ENCODE data around the gene INPP5B. TPM values are rescaled to one million over a fixed set of nuclear protein-coding genes. Genes with fewer than 3 reads are reported as not detected.

Gene INPP5B
- total RNA-seq, 1 experiment from 2014 or later: 18.8 TPM

DNA sequence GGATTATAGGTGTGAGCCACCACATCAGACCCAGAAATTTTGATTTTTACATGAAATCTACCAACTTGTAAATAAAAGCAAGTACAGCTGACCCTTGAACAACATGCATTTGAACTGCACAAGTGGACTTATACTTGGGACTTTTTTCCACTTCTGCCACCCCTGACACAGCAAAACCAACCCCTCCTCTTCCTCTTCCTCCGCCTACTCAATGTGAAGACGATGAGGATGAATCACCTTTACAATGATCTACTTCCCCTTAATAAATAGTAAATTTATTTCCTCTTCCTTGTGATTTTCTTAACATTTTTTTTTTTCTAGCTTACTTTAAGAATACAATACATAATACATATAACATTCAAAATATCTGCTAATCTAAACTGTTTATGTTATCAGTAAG lies 121.3 kb downstream of the INPP5B start:
- Mint-ChIP-seq H3K27ac (ENCODE audit: unreplicated experiment) (no peak overlapping the region), H3K9me3 (ENCODE audit: unreplicated experiment) (no peaks in the 10 kb centered on the region)
- CTCF ChIA-PET: no interaction called here

DNA sequence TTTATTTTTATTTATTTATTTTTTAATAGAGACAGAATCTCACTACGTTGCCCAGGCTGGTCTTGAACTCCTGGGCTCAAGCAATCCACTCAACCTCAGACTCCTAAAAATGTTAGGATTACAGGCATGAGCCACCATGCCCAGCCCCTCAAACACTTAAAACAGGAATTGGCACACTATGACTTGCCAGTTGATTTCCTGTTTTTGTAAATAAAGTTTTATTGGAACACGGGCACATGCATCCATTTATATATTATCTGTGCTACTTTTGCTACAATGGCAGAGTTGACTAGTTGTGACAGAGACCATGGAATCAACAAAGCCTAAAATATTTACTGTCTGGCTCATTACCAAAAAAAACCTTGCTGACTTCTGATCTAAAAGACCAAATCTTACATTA lies 122.9 kb downstream of the INPP5B start:
- POLR2A ChIA-PET: no interaction called here
- Histone ChIP-seq H3K4me1 (no peaks in the 10 kb centered on the region), H3K4me3 (ENCODE audit: low read depth, low read length) (no peak overlapping the region), H3K27me3 (replicated peaks; ENCODE audit: control insufficient read depth, insufficient read depth, low read length) (no peaks in the 10 kb centered on the region), H3K9me3 (no peaks in the 10 kb centered on the region), H3K36me3 (ENCODE audit: control insufficient read depth, insufficient read depth, low read length) (no peaks in the 10 kb centered on the region)
- no peak overlapping the region for H3K27ac Mint-ChIP-seq (ENCODE audit: unreplicated experiment)
- no peaks in the 10 kb centered on the region for H3K9me3 Mint-ChIP-seq (ENCODE audit: unreplicated experiment)
- CTCF ChIA-PET: no interaction called here
- no peak for DNase-seq
- no peaks in the 10 kb centered on the region for H3K4me1 Mint-ChIP-seq (ENCODE audit: low read depth, unreplicated experiment)
- no peak overlapping the region for H3K4me3 Mint-ChIP-seq (ENCODE audit: unreplicated experiment)
- intact Hi-C loops (cut with micrococcal nuclease; ENCODE audit: unreplicated experiment): no loop called here
- H3K27me3 Mint-ChIP-seq (ENCODE audit: insufficient read depth, unreplicated experiment): no peaks in the 10 kb centered on the region
- peaks cover 13% of the 10 kb centered on the region for H3K36me3 Mint-ChIP-seq (ENCODE audit: insufficient read depth, unreplicated experiment)
- no TSS peak for BruUV-seq (replicated peaks)
- TF ChIP-seq, protein P1, sequence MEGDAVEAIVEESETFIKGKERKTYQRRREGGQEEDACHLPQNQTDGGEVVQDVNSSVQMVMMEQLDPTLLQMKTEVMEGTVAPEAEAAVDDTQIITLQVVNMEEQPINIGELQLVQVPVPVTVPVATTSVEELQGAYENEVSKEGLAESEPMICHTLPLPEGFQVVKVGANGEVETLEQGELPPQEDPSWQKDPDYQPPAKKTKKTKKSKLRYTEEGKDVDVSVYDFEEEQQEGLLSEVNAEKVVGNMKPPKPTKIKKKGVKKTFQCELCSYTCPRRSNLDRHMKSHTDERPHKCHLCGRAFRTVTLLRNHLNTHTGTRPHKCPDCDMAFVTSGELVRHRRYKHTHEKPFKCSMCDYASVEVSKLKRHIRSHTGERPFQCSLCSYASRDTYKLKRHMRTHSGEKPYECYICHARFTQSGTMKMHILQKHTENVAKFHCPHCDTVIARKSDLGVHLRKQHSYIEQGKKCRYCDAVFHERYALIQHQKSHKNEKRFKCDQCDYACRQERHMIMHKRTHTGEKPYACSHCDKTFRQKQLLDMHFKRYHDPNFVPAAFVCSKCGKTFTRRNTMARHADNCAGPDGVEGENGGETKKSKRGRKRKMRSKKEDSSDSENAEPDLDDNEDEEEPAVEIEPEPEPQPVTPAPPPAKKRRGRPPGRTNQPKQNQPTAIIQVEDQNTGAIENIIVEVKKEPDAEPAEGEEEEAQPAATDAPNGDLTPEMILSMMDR (IDR thresholded peaks at IDR 0.05; ENCODE audit: insufficient read depth in 1 of 2, low read depth in 1 of 2, low read length in 1 of 2, severe bottlenecking in 1 of 2, unreplicated experiment in 1 of 2): no peak

More for the DNA sequence above, 121.3 kb downstream of the INPP5B start:
- H3K9me3 ChIP-seq: no peaks in the 10 kb centered on the region
- H3K4me1 ChIP-seq: no peaks in the 10 kb centered on the region
- no peak for DNase-seq
- H3K4me1 Mint-ChIP-seq (ENCODE audit: low read depth, unreplicated experiment): no peaks in the 10 kb centered on the region
- peaks cover 9% of the 10 kb centered on the region for H3K36me3 Mint-ChIP-seq (ENCODE audit: insufficient read depth, unreplicated experiment)
- H3K27me3 Mint-ChIP-seq (ENCODE audit: insufficient read depth, unreplicated experiment): no peaks in the 10 kb centered on the region
- no peaks in the 10 kb centered on the region for H3K27me3 ChIP-seq (replicated peaks; ENCODE audit: control insufficient read depth, insufficient read depth, low read length)
- H3K36me3 ChIP-seq (ENCODE audit: control insufficient read depth, insufficient read depth, low read length): no peaks in the 10 kb centered on the region
- no TSS peak for BruUV-seq (replicated peaks)
- H3K4me3 Mint-ChIP-seq (ENCODE audit: unreplicated experiment): no peak overlapping the region
- intact Hi-C loops (cut with micrococcal nuclease; ENCODE audit: unreplicated experiment): no loop called here
- H3K4me3 ChIP-seq (ENCODE audit: low read depth, low read length): no peak overlapping the region
- TF ChIP-seq, protein P1 (IDR thresholded peaks at IDR 0.05; ENCODE audit: insufficient read depth in 1 of 2, low read depth in 1 of 2, low read length in 1 of 2, severe bottlenecking in 1 of 2, unreplicated experiment in 1 of 2): no peak
- POLR2A ChIA-PET: no interaction called here

DNA sequence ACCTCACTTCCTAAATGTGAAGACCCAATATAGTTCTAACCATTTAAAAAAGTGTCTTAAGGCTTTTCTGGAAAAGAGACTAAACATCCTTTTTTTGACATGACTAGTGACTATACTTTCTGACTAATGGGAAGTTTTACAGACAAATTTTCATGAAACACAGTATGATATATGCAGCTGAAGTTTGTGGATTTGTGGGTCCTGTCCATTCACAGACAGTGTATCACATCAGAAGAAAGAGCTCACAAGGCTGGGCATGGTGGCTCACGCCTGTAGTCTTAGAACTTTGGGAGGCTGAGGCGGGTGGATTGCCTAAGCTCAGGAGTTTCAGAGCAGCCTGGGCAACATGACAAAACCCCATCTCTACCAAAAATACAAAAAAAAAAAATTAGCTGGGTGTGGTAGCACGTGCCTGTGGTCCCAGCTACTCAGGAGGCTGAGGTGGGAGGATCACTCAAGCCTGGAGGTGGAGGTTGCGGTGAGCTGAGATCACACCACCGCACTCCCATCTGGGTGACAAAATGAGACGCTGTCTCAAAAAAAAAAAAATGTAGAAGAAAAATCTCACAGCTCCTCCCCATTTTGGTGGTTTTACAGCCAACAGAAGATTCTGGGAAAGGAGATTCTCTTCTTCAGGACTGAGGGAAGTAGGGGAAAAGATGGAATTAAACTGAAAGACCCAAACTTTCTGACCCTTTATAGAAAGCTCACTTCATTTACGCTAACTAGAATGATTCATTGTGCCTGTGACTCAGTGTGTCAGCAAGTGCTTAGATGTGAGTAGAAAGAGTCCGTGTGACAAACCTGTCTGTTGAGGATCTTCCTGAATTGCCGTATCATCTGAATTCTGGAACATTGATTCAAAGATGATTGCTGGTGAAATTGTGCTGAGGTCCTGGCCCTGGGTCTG lies 123.7 kb downstream of the INPP5B start:
- TF ChIP-seq, protein P1 (IDR thresholded peaks at IDR 0.05; ENCODE audit: insufficient read depth in 1 of 2, low read depth in 1 of 2, low read length in 1 of 2, severe bottlenecking in 1 of 2, unreplicated experiment in 1 of 2): no peak
- Histone ChIP-seq H3K4me1 (no peaks in the 10 kb centered on the region), H3K4me3 (ENCODE audit: low read depth, low read length) (no peak overlapping the region), H3K27me3 (replicated peaks; ENCODE audit: control insufficient read depth, insufficient read depth, low read length) (no peaks in the 10 kb centered on the region), H3K9me3 (no peaks in the 10 kb centered on the region), H3K36me3 (ENCODE audit: control insufficient read depth, insufficient read depth, low read length) (no peaks in the 10 kb centered on the region)
- H3K4me1 Mint-ChIP-seq (ENCODE audit: low read depth, unreplicated experiment): no peaks in the 10 kb centered on the region
- no peaks in the 10 kb centered on the region for H3K27me3 Mint-ChIP-seq (ENCODE audit: insufficient read depth, unreplicated experiment)
- no peak for DNase-seq
- peaks cover 17% of the 10 kb centered on the region for H3K36me3 Mint-ChIP-seq (ENCODE audit: insufficient read depth, unreplicated experiment)
- no peaks in the 10 kb centered on the region for H3K9me3 Mint-ChIP-seq (ENCODE audit: unreplicated experiment)
- CTCF ChIA-PET: no interaction called here
- H3K27ac Mint-ChIP-seq (ENCODE audit: unreplicated experiment): no peak overlapping the region
- intact Hi-C loops (cut with micrococcal nuclease; ENCODE audit: unreplicated experiment): no loop called here
- BruUV-seq (replicated peaks): no TSS peak
- H3K4me3 Mint-ChIP-seq (ENCODE audit: unreplicated experiment): no peak overlapping the region
- POLR2A ChIA-PET: no interaction called here
